ENCODE data around the gene SH2D3C.

DNA sequence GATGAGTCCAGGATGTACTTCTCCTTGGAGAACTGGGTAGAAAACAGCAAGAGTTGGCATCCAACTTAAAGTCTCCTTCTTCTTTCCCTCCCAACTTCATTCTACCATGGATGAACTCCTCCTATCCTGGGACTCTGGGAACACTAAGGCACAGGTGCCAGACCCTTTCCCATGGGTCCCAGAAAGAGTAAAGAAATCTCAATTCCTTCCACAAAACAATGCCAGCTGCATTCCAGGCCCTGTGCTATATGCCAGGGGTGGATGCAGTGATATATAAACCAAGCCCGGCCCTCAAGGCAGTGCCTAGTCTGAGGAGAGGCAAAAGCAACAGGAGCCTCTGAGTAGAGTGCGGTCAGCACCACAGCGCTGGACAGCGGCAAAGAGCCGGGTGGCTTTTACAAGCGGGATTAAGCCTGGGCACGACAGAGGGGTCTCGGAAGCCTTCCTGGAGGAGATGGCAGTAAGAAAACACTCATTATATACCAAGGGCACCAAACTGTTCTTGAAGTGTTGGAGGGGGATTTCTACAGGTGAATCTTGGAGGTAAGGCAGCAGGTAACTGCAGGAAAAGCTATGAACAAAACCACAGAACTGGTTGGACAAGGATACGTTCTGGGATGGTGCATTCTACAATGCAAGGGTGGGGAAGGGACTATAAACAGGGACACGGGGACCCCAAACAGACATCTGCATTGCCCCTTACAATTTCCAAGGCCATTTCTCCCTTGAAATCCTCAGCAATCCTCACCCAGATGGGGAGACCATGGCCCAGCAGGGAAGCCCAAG, 27.0 kb downstream of the SH2D3C start:
- TF ChIP-seq EP300 (IDR thresholded peaks at IDR 0.05; ENCODE audit: low read depth) (no peak), POLR2A (IDR thresholded peaks at IDR 0.05) (no peak)
- TF ChIP-seq, protein P1, sequence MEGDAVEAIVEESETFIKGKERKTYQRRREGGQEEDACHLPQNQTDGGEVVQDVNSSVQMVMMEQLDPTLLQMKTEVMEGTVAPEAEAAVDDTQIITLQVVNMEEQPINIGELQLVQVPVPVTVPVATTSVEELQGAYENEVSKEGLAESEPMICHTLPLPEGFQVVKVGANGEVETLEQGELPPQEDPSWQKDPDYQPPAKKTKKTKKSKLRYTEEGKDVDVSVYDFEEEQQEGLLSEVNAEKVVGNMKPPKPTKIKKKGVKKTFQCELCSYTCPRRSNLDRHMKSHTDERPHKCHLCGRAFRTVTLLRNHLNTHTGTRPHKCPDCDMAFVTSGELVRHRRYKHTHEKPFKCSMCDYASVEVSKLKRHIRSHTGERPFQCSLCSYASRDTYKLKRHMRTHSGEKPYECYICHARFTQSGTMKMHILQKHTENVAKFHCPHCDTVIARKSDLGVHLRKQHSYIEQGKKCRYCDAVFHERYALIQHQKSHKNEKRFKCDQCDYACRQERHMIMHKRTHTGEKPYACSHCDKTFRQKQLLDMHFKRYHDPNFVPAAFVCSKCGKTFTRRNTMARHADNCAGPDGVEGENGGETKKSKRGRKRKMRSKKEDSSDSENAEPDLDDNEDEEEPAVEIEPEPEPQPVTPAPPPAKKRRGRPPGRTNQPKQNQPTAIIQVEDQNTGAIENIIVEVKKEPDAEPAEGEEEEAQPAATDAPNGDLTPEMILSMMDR (IDR thresholded peaks at IDR 0.05): no peak

All from transverse colon (tissue), 3 donors.